Neural progenitor cell (in vitro differentiated cells): ENCODE data around the gene AKT1. TPM values are rescaled to one million over a fixed set of nuclear protein-coding genes. Genes with fewer than 3 reads are reported as not detected.

ENCODE experiments used
- DNase-seq: peaks from one replicate; pipeline ENCODE4 v3.0.0-alpha.2; 2016; ENCODE audit warnings: low spot score
- H2AFZ ChIP-seq: fragments of 200-600 bp; sonication (generic); replicated peaks from 2 replicates; pipeline ENCODE4 v1.6.1; 2016; ENCODE audit warnings: antibody characterized with exemption
- H3F3A ChIP-seq: fragments of 200-600 bp; sonication (generic); 2 replicates; pipeline ENCODE4 v1.6.1; 2016; ENCODE audit warnings: antibody characterized with exemption, low read depth
- H3K27ac ChIP-seq: fragments of 200-600 bp; sonication (generic); 2 replicates; pipeline ENCODE4 v1.5.1; 2016; ENCODE audit warnings: mild to moderate bottlenecking
- H3K27me3 ChIP-seq: fragments of 200-600 bp; sonication (generic); 2 replicates; pipeline ENCODE4 v1.6.1; 2016; ENCODE audit warnings: mild to moderate bottlenecking, moderate library complexity
- H3K36me3 ChIP-seq: fragments of 200-600 bp; sonication (generic); 2 replicates; pipeline ENCODE4 v1.5.1; 2016
- H3K4me1 ChIP-seq: fragments of 200-600 bp; sonication (generic); 2 replicates; pipeline ENCODE4 v1.6.1; 2016; ENCODE audit warnings: mixed run types
- H3K4me2 ChIP-seq: fragments of 200-600 bp; sonication (generic); 2 replicates; pipeline ENCODE4 v1.6.1; 2016
- H3K4me3 ChIP-seq: fragments of 200-600 bp; sonication (generic); 2 replicates; pipeline ENCODE4 v1.5.1; 2016
- H3K79me2 ChIP-seq: fragments of 200-600 bp; sonication (generic); 2 replicates; pipeline ENCODE4 v1.6.1; 2016; ENCODE audit warnings: low read depth
- H3K9ac ChIP-seq: fragments of 200-600 bp; sonication (generic); 2 replicates; pipeline ENCODE4 v1.6.1; 2016
- H3K9me3 ChIP-seq: fragments of 200-600 bp; sonication (generic); 2 replicates; pipeline ENCODE4 v1.5.1; 2016; ENCODE audit warnings: low read depth
- H4K20me1 ChIP-seq: fragments of 200-600 bp; sonication (generic); 2 replicates; pipeline ENCODE4 v1.6.1; 2016; ENCODE audit warnings: low read depth
- H3K27ac Mint-ChIP-seq: 3 replicates; pipeline ENCODE4 v1.8.0; 2021; ENCODE audit warnings: mixed read lengths
- H3K27me3 Mint-ChIP-seq: 2 replicates; pipeline ENCODE4 v1.8.0; 2022; ENCODE audit warnings: low read depth, mild to moderate bottlenecking, inconsistent platforms, moderate library complexity, mixed read lengths; ENCODE audit not compliant: insufficient read depth
- H3K36me3 Mint-ChIP-seq: 3 replicates; pipeline ENCODE4 v1.8.0; 2021; ENCODE audit warnings: mixed read lengths
- H3K4me1 Mint-ChIP-seq: 3 replicates; pipeline ENCODE4 v1.8.0; 2021; ENCODE audit warnings: mixed read lengths
- H3K4me3 Mint-ChIP-seq: 3 replicates; pipeline ENCODE4 v1.8.0; 2021; ENCODE audit warnings: mild to moderate bottlenecking, moderate library complexity, mixed read lengths
- H3K9me3 Mint-ChIP-seq: 3 replicates; pipeline ENCODE4 v1.8.0; 2020; ENCODE audit warnings: mixed read lengths
- EZH2 ChIP-seq: fragments of 200-600 bp; sonication (generic); IDR thresholded peaks from 2 replicates; pipeline ENCODE4 v1.6.1; 2017; ENCODE audit warnings: antibody characterized with exemption, mild to moderate bottlenecking, moderate library complexity
- EZH2phosphoT487 ChIP-seq: fragments of 200-600 bp; sonication (generic); IDR thresholded peaks from 2 replicates; pipeline ENCODE4 v1.6.1; 2017; ENCODE audit warnings: antibody characterized with exemption
- total RNA-seq: library from RNA; depleted of rRNA; stranded (reverse); fragments of >200 nt; gene quantifications from 2 replicates; pipeline ENCODE4 v1.2.3, GENCODE V29; 2015; ENCODE audit warnings: low replicate concordance
- TF ChIP-seq, protein P1 (sequence below): fragments of 200-600 bp; sonication (generic); IDR thresholded peaks from 2 replicates; pipeline ENCODE4 v1.5.1; 2017; ENCODE audit warnings: antibody characterized with exemption, mild to moderate bottlenecking

AKT1 gene
- total RNA-seq, 1 donor from 2014 or later, result 67.2 TPM

DNA sequence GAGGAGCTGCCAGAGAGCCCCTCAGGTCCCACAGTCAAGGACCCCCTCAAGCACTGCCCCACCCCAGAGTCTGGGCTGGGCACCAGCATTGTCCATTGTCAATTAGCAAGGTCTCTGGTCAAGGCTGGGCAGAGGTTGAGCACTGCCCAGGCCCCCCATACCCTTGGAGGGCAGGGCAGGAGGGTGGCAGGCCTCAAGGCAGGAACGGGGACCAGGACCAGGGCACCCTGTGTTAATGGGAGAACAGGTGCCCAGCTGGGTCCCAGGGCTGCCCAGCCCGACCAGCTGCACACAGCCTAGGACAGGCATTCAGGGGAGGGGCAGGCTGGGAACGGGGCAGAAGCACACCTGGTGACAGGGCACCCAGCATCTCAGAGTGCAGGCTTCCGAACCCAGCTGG lies 24.2 kb downstream of the AKT1 start:
- no peak overlapping the region for H3K4me3 Mint-ChIP-seq
- Histone ChIP-seq H3K4me2 (no peak overlapping the region), H3K36me3 (no peaks in the 10 kb centered on the region), H3K4me1 (peaks cover 4% of the 10 kb centered on the region), H3K9me3 (no peaks in the 10 kb centered on the region), H3K9ac (no peak overlapping the region), H3K27me3 (no peaks in the 10 kb centered on the region), H3K27ac (no peak overlapping the region), H3K79me2 (no peaks in the 10 kb centered on the region), H3F3A (peaks cover 7% of the 10 kb centered on the region), H4K20me1 (peaks cover 14% of the 10 kb centered on the region), H3K4me3 (no peak overlapping the region), H2AFZ (no peak overlapping the region)
- H3K4me1 Mint-ChIP-seq, result peaks cover 20% of the 10 kb centered on the region
- peaks cover 4% of the 10 kb centered on the region for H3K27me3 Mint-ChIP-seq
- no peak for DNase-seq
- H3K27ac Mint-ChIP-seq, result no peak overlapping the region
- H3K9me3 Mint-ChIP-seq, result no peaks in the 10 kb centered on the region
- TF ChIP-seq, protein P1, sequence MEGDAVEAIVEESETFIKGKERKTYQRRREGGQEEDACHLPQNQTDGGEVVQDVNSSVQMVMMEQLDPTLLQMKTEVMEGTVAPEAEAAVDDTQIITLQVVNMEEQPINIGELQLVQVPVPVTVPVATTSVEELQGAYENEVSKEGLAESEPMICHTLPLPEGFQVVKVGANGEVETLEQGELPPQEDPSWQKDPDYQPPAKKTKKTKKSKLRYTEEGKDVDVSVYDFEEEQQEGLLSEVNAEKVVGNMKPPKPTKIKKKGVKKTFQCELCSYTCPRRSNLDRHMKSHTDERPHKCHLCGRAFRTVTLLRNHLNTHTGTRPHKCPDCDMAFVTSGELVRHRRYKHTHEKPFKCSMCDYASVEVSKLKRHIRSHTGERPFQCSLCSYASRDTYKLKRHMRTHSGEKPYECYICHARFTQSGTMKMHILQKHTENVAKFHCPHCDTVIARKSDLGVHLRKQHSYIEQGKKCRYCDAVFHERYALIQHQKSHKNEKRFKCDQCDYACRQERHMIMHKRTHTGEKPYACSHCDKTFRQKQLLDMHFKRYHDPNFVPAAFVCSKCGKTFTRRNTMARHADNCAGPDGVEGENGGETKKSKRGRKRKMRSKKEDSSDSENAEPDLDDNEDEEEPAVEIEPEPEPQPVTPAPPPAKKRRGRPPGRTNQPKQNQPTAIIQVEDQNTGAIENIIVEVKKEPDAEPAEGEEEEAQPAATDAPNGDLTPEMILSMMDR, result no peak
- TF ChIP-seq EZH2, result no peak
- no peak for TF ChIP-seq EZH2phosphoT487
- peaks cover 18% of the 10 kb centered on the region for H3K36me3 Mint-ChIP-seq

DNA sequence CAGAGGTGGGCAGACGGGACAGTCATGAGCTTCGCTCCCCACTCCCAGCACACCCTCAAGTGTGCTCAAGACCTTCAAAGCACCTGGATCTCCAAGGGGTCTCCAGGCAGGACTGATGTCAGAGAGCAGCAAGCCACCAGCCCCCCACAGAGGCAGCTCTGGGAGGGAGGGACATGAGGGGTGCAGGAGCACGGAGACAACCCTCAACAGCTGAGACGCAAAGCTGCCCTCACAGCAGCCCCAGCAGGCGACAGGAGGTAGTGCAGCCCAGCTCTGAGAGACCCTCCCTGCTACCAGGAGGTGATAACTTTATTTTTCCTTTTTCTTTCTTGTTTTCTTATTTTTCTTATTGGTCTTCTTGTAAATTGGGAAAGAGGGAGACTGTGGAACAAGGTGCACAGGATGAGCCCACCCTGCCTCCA lies 24.7 kb downstream of the AKT1 start:
- H3K4me3 ChIP-seq, result no peak overlapping the region
- Mint-ChIP-seq H3K27me3 (peaks cover 2% of the 10 kb centered on the region), H3K4me1 (peaks cover 20% of the 10 kb centered on the region), H3K9me3 (peaks cover 2% of the 10 kb centered on the region), H3K27ac (no peak overlapping the region), H3K36me3 (peaks cover 20% of the 10 kb centered on the region), H3K4me3 (no peak overlapping the region)
- H4K20me1 ChIP-seq, result peaks cover 14% of the 10 kb centered on the region
- TF ChIP-seq EZH2phosphoT487, result no peak
- TF ChIP-seq, protein P1, result peak; percentile 38
- no peak overlapping the region for H2AFZ ChIP-seq
- peaks cover 7% of the 10 kb centered on the region for H3F3A ChIP-seq
- H3K27me3 ChIP-seq, result no peaks in the 10 kb centered on the region
- H3K27ac ChIP-seq, result no peak overlapping the region
- no peaks in the 10 kb centered on the region for H3K9me3 ChIP-seq
- H3K9ac ChIP-seq, result no peak overlapping the region
- DNase-seq, result no peak
- H3K36me3 ChIP-seq, result no peaks in the 10 kb centered on the region
- H3K4me2 ChIP-seq, result no peak overlapping the region
- no peaks in the 10 kb centered on the region for H3K79me2 ChIP-seq
- H3K4me1 ChIP-seq, result peaks cover 4% of the 10 kb centered on the region

DNA sequence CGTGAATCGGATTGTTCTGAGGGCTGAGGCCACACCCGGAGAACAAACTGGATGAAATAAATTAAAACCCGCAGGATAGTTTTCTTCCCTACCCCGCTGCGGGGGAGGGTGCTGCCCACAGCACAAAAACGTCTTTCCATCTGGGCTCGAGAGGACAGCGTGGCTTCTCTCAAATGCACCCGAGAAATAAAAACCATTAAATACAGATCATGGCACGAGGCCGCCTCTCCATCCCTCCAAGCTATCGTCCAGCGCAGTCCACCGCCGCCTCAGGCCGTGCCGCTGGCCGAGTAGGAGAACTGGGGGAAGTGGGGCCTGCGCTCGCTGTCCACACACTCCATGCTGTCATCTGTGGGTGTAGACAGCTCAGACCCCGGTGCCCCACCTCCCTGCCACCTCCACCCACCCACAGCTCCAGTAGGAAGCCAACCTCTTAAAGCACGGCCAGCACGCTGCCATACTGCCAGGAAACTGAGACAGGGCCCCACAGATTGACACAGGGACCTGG lies 25.4 kb downstream of the AKT1 start:
- Histone ChIP-seq H3K27me3 (no peaks in the 10 kb centered on the region), H2AFZ (no peak overlapping the region), H3K9me3 (no peaks in the 10 kb centered on the region), H3K4me2 (no peak overlapping the region), H3K27ac (no peak overlapping the region), H3F3A (peaks cover 7% of the 10 kb centered on the region), H3K9ac (no peak overlapping the region), H3K36me3 (no peaks in the 10 kb centered on the region), H3K4me3 (no peak overlapping the region), H3K4me1 (peaks cover 4% of the 10 kb centered on the region), H3K79me2 (no peaks in the 10 kb centered on the region), H4K20me1 (peaks cover 14% of the 10 kb centered on the region)
- Mint-ChIP-seq H3K9me3 (peaks cover 2% of the 10 kb centered on the region), H3K36me3 (peaks cover 25% of the 10 kb centered on the region), H3K27me3 (peaks cover 3% of the 10 kb centered on the region), H3K4me3 (no peak overlapping the region), H3K4me1 (peaks cover 20% of the 10 kb centered on the region), H3K27ac (no peak overlapping the region)
- no peak for TF ChIP-seq EZH2
- TF ChIP-seq EZH2phosphoT487, result no peak
- TF ChIP-seq, protein P1, result no peak
- DNase-seq, result no peak
